PFSK-1 (cell line): Measurements from ENCODE around the gene MED27.

ENCODE experiments used
- POLR2AphosphoS5 ChIP-seq: IDR thresholded peaks from 2 replicates; pipeline ENCODE4 v1.6.1; 2012; ENCODE audit warnings: low read depth, mild to moderate bottlenecking, control low read depth, low read length, moderate library complexity
- SIN3A ChIP-seq: IDR thresholded peaks from 2 replicates; pipeline ENCODE4 v1.6.1; 2012; ENCODE audit warnings: mild to moderate bottlenecking, low read length, moderate library complexity, borderline replicate concordance; ENCODE audit not compliant: insufficient read depth
- TAF1 ChIP-seq: IDR thresholded peaks from 2 replicates; pipeline ENCODE4 v1.6.1; 2012; ENCODE audit warnings: low read length, control low read depth, borderline replicate concordance; ENCODE audit not compliant: insufficient read depth

GRCh38 chr9:132078699-132079356 is 839 bp downstream of the MED27 start:
- no peak for TF ChIP-seq TAF1
- no peak for TF ChIP-seq POLR2AphosphoS5
- no peak for TF ChIP-seq SIN3A
